ENCODE measurements around the gene PKP1.

Gene PKP1

DNA sequence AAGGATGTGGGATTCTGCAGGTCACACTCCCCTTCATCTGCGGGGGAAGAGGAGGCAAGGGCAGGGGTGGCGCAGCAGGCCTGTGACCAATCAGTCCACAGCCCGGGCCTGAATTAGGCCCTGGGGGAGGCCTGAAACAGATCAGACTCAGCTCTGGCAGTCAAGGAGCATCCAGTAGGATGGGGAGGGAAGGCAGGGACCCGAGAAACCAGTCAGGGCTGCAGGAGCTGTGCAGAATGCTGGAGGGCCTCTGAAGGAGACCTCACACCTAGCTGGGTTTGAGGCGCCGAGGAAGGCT is 81.5 kb downstream of the PKP1 start:
- Histone ChIP-seq H3K9ac (no peak overlapping the region), H4K20me1 (ENCODE audit: insufficient read depth) (no peaks in the 10 kb centered on the region), H3K4me3 (IDR thresholded peaks at IDR 0.05; ENCODE audit: insufficient read depth, low read depth, low read length) (no peak overlapping the region), H2AFZ (ENCODE audit: low read depth) (no peak overlapping the region), H3K79me2 (ENCODE audit: insufficient read depth, low read depth) (no peaks in the 10 kb centered on the region), H3K4me1 (ENCODE audit: low read depth, poor library complexity, severe bottlenecking) (no peaks in the 10 kb centered on the region), H3K4me2 (no peak overlapping the region), H3K27ac (no peak overlapping the region), H3K36me3 (ENCODE audit: insufficient read depth) (no peaks in the 10 kb centered on the region), H3K27me3 (ENCODE audit: insufficient read depth, low read depth) (peaks cover 62% of the 10 kb centered on the region)
- TF ChIP-seq, protein P1, sequence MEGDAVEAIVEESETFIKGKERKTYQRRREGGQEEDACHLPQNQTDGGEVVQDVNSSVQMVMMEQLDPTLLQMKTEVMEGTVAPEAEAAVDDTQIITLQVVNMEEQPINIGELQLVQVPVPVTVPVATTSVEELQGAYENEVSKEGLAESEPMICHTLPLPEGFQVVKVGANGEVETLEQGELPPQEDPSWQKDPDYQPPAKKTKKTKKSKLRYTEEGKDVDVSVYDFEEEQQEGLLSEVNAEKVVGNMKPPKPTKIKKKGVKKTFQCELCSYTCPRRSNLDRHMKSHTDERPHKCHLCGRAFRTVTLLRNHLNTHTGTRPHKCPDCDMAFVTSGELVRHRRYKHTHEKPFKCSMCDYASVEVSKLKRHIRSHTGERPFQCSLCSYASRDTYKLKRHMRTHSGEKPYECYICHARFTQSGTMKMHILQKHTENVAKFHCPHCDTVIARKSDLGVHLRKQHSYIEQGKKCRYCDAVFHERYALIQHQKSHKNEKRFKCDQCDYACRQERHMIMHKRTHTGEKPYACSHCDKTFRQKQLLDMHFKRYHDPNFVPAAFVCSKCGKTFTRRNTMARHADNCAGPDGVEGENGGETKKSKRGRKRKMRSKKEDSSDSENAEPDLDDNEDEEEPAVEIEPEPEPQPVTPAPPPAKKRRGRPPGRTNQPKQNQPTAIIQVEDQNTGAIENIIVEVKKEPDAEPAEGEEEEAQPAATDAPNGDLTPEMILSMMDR (conservative IDR thresholded peaks at IDR 0.05; ENCODE audit: low read depth, low read length) = no peak

- peaks cover 67% of the 10 kb centered on the region for H3K27me3 ChIP-seq (ENCODE audit: insufficient read depth, low read depth)
- no peaks in the 10 kb centered on the region for H3K79me2 ChIP-seq (ENCODE audit: insufficient read depth, low read depth)
- H4K20me1 ChIP-seq (ENCODE audit: insufficient read depth) = no peaks in the 10 kb centered on the region
- H3K9ac ChIP-seq = no peak overlapping the region
- TF ChIP-seq, protein P1 (conservative IDR thresholded peaks at IDR 0.05; ENCODE audit: low read depth, low read length) = no peak
- no peak overlapping the region for H3K4me3 ChIP-seq (IDR thresholded peaks at IDR 0.05; ENCODE audit: insufficient read depth, low read depth, low read length)
- H3K4me1 ChIP-seq (ENCODE audit: low read depth, poor library complexity, severe bottlenecking) = no peaks in the 10 kb centered on the region
- no peak overlapping the region for H3K4me2 ChIP-seq
- H2AFZ ChIP-seq (ENCODE audit: low read depth) = no peak overlapping the region
- no peaks in the 10 kb centered on the region for H3K36me3 ChIP-seq (ENCODE audit: insufficient read depth)
- H3K27ac ChIP-seq = no peak overlapping the region
Measured at GRCh38 chr1:201365251-201365650, 81.9 kb downstream of the PKP1 start.

- no peaks in the 10 kb centered on the region for H3K4me1 ChIP-seq (ENCODE audit: low read depth, poor library complexity, severe bottlenecking)
- H3K79me2 ChIP-seq (ENCODE audit: insufficient read depth, low read depth) = no peaks in the 10 kb centered on the region
- no peak overlapping the region for H3K4me2 ChIP-seq
- peaks cover 82% of the 10 kb centered on the region for H3K27me3 ChIP-seq (ENCODE audit: insufficient read depth, low read depth)
- H2AFZ ChIP-seq (ENCODE audit: low read depth) = no peak overlapping the region
- no peak overlapping the region for H3K9ac ChIP-seq
- no peak overlapping the region for H3K4me3 ChIP-seq (IDR thresholded peaks at IDR 0.05; ENCODE audit: insufficient read depth, low read depth, low read length)
- no peak overlapping the region for H3K27ac ChIP-seq
- TF ChIP-seq, protein P1 (conservative IDR thresholded peaks at IDR 0.05; ENCODE audit: low read depth, low read length) = no peak
- no peaks in the 10 kb centered on the region for H3K36me3 ChIP-seq (ENCODE audit: insufficient read depth)
- H4K20me1 ChIP-seq (ENCODE audit: insufficient read depth) = no peaks in the 10 kb centered on the region
Measured at GRCh38 chr1:201366696-201367095, 83.4 kb downstream of the PKP1 start.

DNA sequence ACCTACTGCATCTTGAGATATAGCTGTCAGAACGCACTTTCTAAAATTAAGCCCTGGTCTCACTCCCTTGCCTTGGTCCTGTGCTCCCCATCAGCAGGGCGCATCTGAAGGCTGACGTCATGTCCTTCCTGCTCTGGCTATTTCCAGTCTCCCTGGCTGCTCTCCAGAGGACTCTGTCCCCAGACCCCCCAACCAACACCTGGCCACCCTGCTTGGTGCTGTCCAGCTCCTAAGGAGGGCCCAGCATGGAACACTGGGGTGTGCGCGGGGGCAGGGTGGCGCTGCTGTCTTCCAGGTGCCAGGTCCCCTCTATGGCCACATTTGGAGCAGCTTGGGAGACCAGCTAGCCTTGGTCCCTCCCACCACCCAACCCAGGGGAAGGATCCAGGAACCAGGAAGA is 85.9 kb downstream of the PKP1 start:
- TF ChIP-seq, protein P1 (conservative IDR thresholded peaks at IDR 0.05; ENCODE audit: low read depth, low read length) = no peak
- Histone ChIP-seq H3K4me1 (ENCODE audit: low read depth, poor library complexity, severe bottlenecking) (no peaks in the 10 kb centered on the region), H3K79me2 (ENCODE audit: insufficient read depth, low read depth) (no peaks in the 10 kb centered on the region), H3K27ac (no peak overlapping the region), H3K27me3 (ENCODE audit: insufficient read depth, low read depth) (peaks cover 88% of the 10 kb centered on the region), H4K20me1 (ENCODE audit: insufficient read depth) (no peaks in the 10 kb centered on the region), H2AFZ (ENCODE audit: low read depth) (no peak overlapping the region), H3K9ac (no peak overlapping the region), H3K4me3 (IDR thresholded peaks at IDR 0.05; ENCODE audit: insufficient read depth, low read depth, low read length) (no peak overlapping the region), H3K36me3 (ENCODE audit: insufficient read depth) (no peaks in the 10 kb centered on the region), H3K4me2 (no peak overlapping the region)

DNA sequence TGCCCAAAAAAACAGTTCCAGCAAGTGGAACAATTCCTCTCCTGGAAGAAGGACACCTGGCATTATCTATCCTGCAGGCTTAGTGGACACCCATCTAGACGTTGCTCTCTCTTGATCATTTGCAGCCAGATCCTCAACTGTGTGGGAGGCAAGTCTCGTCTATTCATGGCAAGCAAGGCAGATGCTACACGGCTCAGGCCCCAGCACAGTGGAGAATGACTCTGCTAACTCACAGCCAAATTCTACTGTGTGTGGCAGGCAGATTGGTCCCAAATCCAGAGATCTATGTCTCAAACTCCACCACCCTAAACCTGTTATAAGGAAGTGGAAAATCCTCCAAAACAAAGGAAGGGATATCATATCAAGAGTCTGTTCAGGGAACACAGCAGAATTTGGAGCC is 87.2 kb downstream of the PKP1 start:
- Histone ChIP-seq H2AFZ (ENCODE audit: low read depth) (no peak overlapping the region), H4K20me1 (ENCODE audit: insufficient read depth) (no peaks in the 10 kb centered on the region), H3K27ac (no peak overlapping the region), H3K4me2 (no peak overlapping the region), H3K27me3 (ENCODE audit: insufficient read depth, low read depth) (peaks cover 100% of the 10 kb centered on the region), H3K36me3 (ENCODE audit: insufficient read depth) (no peaks in the 10 kb centered on the region), H3K9ac (no peak overlapping the region), H3K79me2 (ENCODE audit: insufficient read depth, low read depth) (no peaks in the 10 kb centered on the region), H3K4me1 (ENCODE audit: low read depth, poor library complexity, severe bottlenecking) (no peaks in the 10 kb centered on the region), H3K4me3 (IDR thresholded peaks at IDR 0.05; ENCODE audit: insufficient read depth, low read depth, low read length) (no peak overlapping the region)
- TF ChIP-seq, protein P1 (conservative IDR thresholded peaks at IDR 0.05; ENCODE audit: low read depth, low read length) = no peak

Data from KMS-11 (cell line).